ENCODE data around the gene SNAI3.

DNA sequence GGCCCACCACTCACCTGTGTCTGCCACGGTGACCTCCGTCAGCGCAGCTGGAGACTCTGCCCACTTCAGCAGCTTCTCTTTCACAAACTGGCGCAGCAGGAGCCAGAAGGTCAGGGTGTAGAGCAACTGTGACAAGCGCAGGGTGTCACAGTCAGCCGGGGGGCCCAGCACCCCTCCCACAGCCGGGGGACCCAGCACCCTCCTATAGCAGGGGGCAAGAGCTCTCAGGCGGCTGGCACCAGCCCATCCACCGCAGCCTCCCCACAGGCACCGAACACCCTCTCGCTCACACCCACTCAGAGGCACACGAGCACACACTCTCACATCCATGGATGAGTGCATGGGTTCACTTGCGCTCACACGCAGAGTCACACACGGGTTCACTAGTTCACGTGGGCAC, 48.8 kb upstream of the SNAI3 start:
- TF ChIP-seq, protein P1, sequence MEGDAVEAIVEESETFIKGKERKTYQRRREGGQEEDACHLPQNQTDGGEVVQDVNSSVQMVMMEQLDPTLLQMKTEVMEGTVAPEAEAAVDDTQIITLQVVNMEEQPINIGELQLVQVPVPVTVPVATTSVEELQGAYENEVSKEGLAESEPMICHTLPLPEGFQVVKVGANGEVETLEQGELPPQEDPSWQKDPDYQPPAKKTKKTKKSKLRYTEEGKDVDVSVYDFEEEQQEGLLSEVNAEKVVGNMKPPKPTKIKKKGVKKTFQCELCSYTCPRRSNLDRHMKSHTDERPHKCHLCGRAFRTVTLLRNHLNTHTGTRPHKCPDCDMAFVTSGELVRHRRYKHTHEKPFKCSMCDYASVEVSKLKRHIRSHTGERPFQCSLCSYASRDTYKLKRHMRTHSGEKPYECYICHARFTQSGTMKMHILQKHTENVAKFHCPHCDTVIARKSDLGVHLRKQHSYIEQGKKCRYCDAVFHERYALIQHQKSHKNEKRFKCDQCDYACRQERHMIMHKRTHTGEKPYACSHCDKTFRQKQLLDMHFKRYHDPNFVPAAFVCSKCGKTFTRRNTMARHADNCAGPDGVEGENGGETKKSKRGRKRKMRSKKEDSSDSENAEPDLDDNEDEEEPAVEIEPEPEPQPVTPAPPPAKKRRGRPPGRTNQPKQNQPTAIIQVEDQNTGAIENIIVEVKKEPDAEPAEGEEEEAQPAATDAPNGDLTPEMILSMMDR (IDR thresholded peaks at IDR 0.05; ENCODE audit: low read depth, low read length, poor library complexity, severe bottlenecking) = no peak
- no peak for TF ChIP-seq EZH2phosphoT487 (IDR thresholded peaks at IDR 0.05; ENCODE audit: borderline replicate concordance, low read length)

Data from DOHH2 (cell line).